H9 (cell line): Measurements from ENCODE around the gene KCNMB1. TPM values are rescaled to one million over a fixed set of nuclear protein-coding genes. Genes with fewer than 3 reads are reported as not detected.

ENCODE experiments used
- DNase-seq: peaks from one replicate; pipeline ENCODE4 v3.0.0-alpha.2; 2017
- H2AFZ ChIP-seq: one replicate; pipeline ENCODE4 v1.6.1; 2013; ENCODE audit warnings: mild to moderate bottlenecking, low read length, control low read depth, moderate library complexity
- H2AK5ac ChIP-seq: 2 replicates; pipeline ENCODE4 v1.6.1; 2013; ENCODE audit warnings: low read length, control low read depth, mixed read lengths; ENCODE audit not compliant: insufficient read length
- H2BK120ac ChIP-seq: one replicate; pipeline ENCODE4 v1.6.1; 2013; ENCODE audit warnings: low read depth, mild to moderate bottlenecking, low read length, control low read depth, inconsistent platforms; ENCODE audit not compliant: poor library complexity, severe bottlenecking
- H2BK12ac ChIP-seq: 2 replicates; pipeline ENCODE4 v1.6.1; 2013; ENCODE audit warnings: low read length, control low read depth, mixed read lengths, low read depth; ENCODE audit not compliant: insufficient read length
- H2BK15ac ChIP-seq: 2 replicates; pipeline ENCODE4 v1.6.1; 2013; ENCODE audit warnings: low read depth, low read length, control low read depth
- H2BK20ac ChIP-seq: one replicate; pipeline ENCODE4 v1.6.1; 2013; ENCODE audit warnings: low read depth, mild to moderate bottlenecking, low read length, control low read depth, inconsistent platforms; ENCODE audit not compliant: poor library complexity, severe bottlenecking
- H2BK5ac ChIP-seq: 2 replicates; pipeline ENCODE4 v1.6.1; 2013; ENCODE audit warnings: low read length, control low read depth, mixed read lengths; ENCODE audit not compliant: insufficient read length
- H3K14ac ChIP-seq: 2 replicates; pipeline ENCODE4 v1.6.1; 2013; ENCODE audit warnings: low read length, control low read depth; ENCODE audit not compliant: insufficient read depth
- H3K18ac ChIP-seq: 2 replicates; pipeline ENCODE4 v1.6.1; 2013; ENCODE audit warnings: low read depth, mild to moderate bottlenecking, mixed read lengths, low read length, control low read depth; ENCODE audit not compliant: insufficient read length
- H3K23ac ChIP-seq: 2 replicates; pipeline ENCODE4 v1.6.1; 2013; ENCODE audit warnings: low read length, control low read depth, mixed read lengths, low read depth; ENCODE audit not compliant: insufficient read length
- H3K23me2 ChIP-seq: 2 replicates; pipeline ENCODE4 v1.6.1; 2013; ENCODE audit warnings: low read depth, mild to moderate bottlenecking, mixed read lengths, low read length, control low read depth; ENCODE audit not compliant: insufficient read length, poor library complexity, severe bottlenecking
- H3K27ac ChIP-seq: 2 replicates; pipeline ENCODE4 v1.5.1; 2013; ENCODE audit warnings: low read length, control low read depth, mixed read lengths, low read depth; ENCODE audit not compliant: insufficient read length
- H3K27me3 ChIP-seq: 2 replicates; pipeline ENCODE4 v1.6.1; 2013; ENCODE audit warnings: low read length, control low read depth, inconsistent platforms; ENCODE audit not compliant: insufficient read depth
- H3K4ac ChIP-seq: 2 replicates; pipeline ENCODE4 v1.6.1; 2013; ENCODE audit warnings: low read depth, mild to moderate bottlenecking, control low read depth, inconsistent platforms, low read length, moderate library complexity
- H3K4me1 ChIP-seq: 2 replicates; pipeline ENCODE4 v1.6.1; 2013; ENCODE audit warnings: low read length, control low read depth, inconsistent platforms; ENCODE audit not compliant: insufficient read depth
- H3K4me2 ChIP-seq: 2 replicates; pipeline ENCODE4 v1.6.1; 2013; ENCODE audit warnings: low read length, control low read depth, mixed read lengths; ENCODE audit not compliant: insufficient read length, insufficient read depth
- H3K56ac ChIP-seq: 2 replicates; pipeline ENCODE4 v1.6.1; 2013; ENCODE audit warnings: low read depth, mild to moderate bottlenecking, mixed read lengths, low read length, control low read depth; ENCODE audit not compliant: insufficient read length
- H3K79me1 ChIP-seq: 2 replicates; pipeline ENCODE4 v1.6.1; 2013; ENCODE audit warnings: low read depth, mild to moderate bottlenecking, moderate library complexity, low read length, control low read depth, inconsistent platforms; ENCODE audit not compliant: insufficient read depth, poor library complexity, severe bottlenecking
- H3K79me2 ChIP-seq: 2 replicates; pipeline ENCODE4 v1.6.1; 2013; ENCODE audit warnings: low read length, control low read depth, inconsistent platforms; ENCODE audit not compliant: insufficient read depth
- H3K9ac ChIP-seq: 2 replicates; pipeline ENCODE4 v1.6.1; 2013; ENCODE audit warnings: low read length, control low read depth, mixed read lengths; ENCODE audit not compliant: insufficient read length; ENCODE audit errors: extremely low read depth
- H3K9me3 ChIP-seq: one replicate; pipeline ENCODE4 v1.6.1; 2013; ENCODE audit warnings: low read depth, low read length, inconsistent platforms; ENCODE audit not compliant: control insufficient read depth
- H3T11ph ChIP-seq: one replicate; pipeline ENCODE4 v1.6.1; 2013; ENCODE audit warnings: mild to moderate bottlenecking, low read length, control low read depth, inconsistent platforms
- H4K20me1 ChIP-seq: one replicate; pipeline ENCODE4 v1.6.1; 2013; ENCODE audit not compliant: control insufficient read depth, insufficient read length, insufficient read depth
- H4K5ac ChIP-seq: 2 replicates; pipeline ENCODE4 v1.6.1; 2013; ENCODE audit warnings: low read depth, mild to moderate bottlenecking, mixed read lengths, low read length, control low read depth; ENCODE audit not compliant: insufficient read length
- H4K8ac ChIP-seq: replicated peaks from 2 replicates; pipeline ENCODE4 v1.6.1; 2013; ENCODE audit warnings: low read length, control low read depth, mixed read lengths, low read depth; ENCODE audit not compliant: insufficient read length
- H4K91ac ChIP-seq: 2 replicates; pipeline ENCODE4 v1.6.1; 2013; ENCODE audit warnings: low read depth, mild to moderate bottlenecking, moderate library complexity, mixed read lengths, low read length, control low read depth; ENCODE audit not compliant: insufficient read length
- H3K27ac Mint-ChIP-seq, 3 experiments: 2 replicates in 2 of 3; 3 replicates in 1 of 3; pipeline ENCODE4 v1.8.0; 2020 to 2021; ENCODE audit warnings: mixed read lengths in 3 of 3, mild to moderate bottlenecking in 1 of 3, moderate library complexity in 1 of 3
- H3K27me3 Mint-ChIP-seq: 2 replicates; pipeline ENCODE4 v1.8.0; 2021; ENCODE audit warnings: low read depth, mild to moderate bottlenecking, moderate library complexity, mixed read lengths
- H3K36me3 Mint-ChIP-seq, 3 experiments: 2 replicates in 2 of 3; 3 replicates in 1 of 3; pipeline ENCODE4 v1.8.0; 2020 to 2021; ENCODE audit warnings: low read depth in 3 of 3, mixed read lengths in 3 of 3; ENCODE audit not compliant: insufficient read depth in 1 of 3
- H3K4me1 Mint-ChIP-seq, 2 experiments: 2 replicates each; pipeline ENCODE4 v1.8.0; 2020; ENCODE audit warnings: mixed read lengths in 2 of 2
- H3K4me3 Mint-ChIP-seq, 2 experiments: 2 replicates in 1 of 2; 3 replicates in 1 of 2; pipeline ENCODE4 v1.8.0; 2020 to 2021; ENCODE audit warnings: mild to moderate bottlenecking in 2 of 2, mixed read lengths in 2 of 2, moderate library complexity in 1 of 2
- H3K9me3 Mint-ChIP-seq, 2 experiments: 2 replicates in 1 of 2; 3 replicates in 1 of 2; pipeline ENCODE4 v1.8.0; 2020; ENCODE audit warnings: mild to moderate bottlenecking in 2 of 2, mixed read lengths in 2 of 2, moderate library complexity in 1 of 2
- WGBS: extraction: QIAGEN DNeasy Blood & Tissue Kit; methylation state at CpG from one replicate; pipeline ENCODE4 v1.1.7; 2013; ENCODE audit warnings: missing lambda C conversion rate, low lambda C conversion rate, mixed read lengths; ENCODE audit not compliant: insufficient read length; ENCODE audit errors: extremely low coverage; 5-methylcytosine and 5-hydroxymethylcytosine counted together
- total RNA-seq: library from RNA; stranded (reverse); gene quantifications from 2 replicates; pipeline ENCODE4 v1.2.1, GENCODE V29; 2021
- TF ChIP-seq, protein P1 (sequence below): fragments of 200-600 bp; sonication (generic); conservative IDR thresholded peaks from 3 replicates; pipeline ENCODE4 v1.8.0; 2021; ENCODE audit warnings: antibody characterized with exemption, mild to moderate bottlenecking

KCNMB1 gene
- total RNA-seq, 1 experiment from 2014 or later: 0.28 TPM

DNA sequence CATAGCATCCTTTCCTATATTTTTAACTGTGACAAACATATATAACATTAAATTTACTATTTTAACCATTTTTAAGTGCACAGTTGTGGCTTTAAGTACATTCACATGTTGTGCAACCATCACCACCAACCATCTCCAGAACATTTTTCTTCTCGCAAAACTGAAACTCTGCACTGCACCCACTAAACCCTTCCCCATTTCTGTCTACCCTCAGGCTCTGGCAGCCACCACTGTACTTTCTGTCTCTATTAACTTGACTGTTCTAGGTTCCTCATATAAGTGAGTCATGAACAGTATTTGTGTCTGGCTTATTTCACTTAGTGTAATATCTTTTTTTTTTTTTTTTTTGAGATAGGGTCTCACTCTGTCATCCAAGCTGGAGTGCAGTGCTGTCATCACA, 25.5 kb downstream of the KCNMB1 start:
- H3K9me3 ChIP-seq: no peaks in the 10 kb centered on the region
- no peaks in the 10 kb centered on the region for H3K79me1 ChIP-seq
- no CpG with 5 or more reads among the region's 1 CpG for WGBS
- no peak overlapping the region for H4K5ac ChIP-seq
- H4K91ac ChIP-seq: no peak overlapping the region
- no peak overlapping the region for H3T11ph ChIP-seq
- H3K9ac ChIP-seq: no peak overlapping the region
- no peak overlapping the region for H2BK5ac ChIP-seq
- no peak overlapping the region for H3K4me2 ChIP-seq
- H3K23me2 ChIP-seq: no peaks in the 10 kb centered on the region
- no peak overlapping the region for H4K8ac ChIP-seq
- Mint-ChIP-seq H3K36me3 (no peaks in the 10 kb centered on the region; a peak in 1 of 7 replicates), H3K4me3 (no peak overlapping the region), H3K27me3 (peaks cover 3% of the 10 kb centered on the region), H3K4me1 (peaks cover 7 to 20% of the 10 kb centered on the region in 2 experiments), H3K27ac (no peak overlapping the region), H3K9me3 (no peaks in the 10 kb centered on the region; a peak in 1 of 5 replicates)
- no peak overlapping the region for H2BK20ac ChIP-seq
- H3K56ac ChIP-seq: no peak overlapping the region
- no peak overlapping the region for H3K14ac ChIP-seq
- no peaks in the 10 kb centered on the region for H3K79me2 ChIP-seq
- DNase-seq: no peak
- no peak overlapping the region for H3K18ac ChIP-seq
- no peak overlapping the region for H2AK5ac ChIP-seq
- no peak overlapping the region for H2BK15ac ChIP-seq
- H2BK120ac ChIP-seq: no peak overlapping the region
- no peaks in the 10 kb centered on the region; the same call in 1 of the 2 replicates for H3K27me3 ChIP-seq
- no peak overlapping the region for H2AFZ ChIP-seq
- no peaks in the 10 kb centered on the region for H3K4me1 ChIP-seq
- TF ChIP-seq, protein P1, sequence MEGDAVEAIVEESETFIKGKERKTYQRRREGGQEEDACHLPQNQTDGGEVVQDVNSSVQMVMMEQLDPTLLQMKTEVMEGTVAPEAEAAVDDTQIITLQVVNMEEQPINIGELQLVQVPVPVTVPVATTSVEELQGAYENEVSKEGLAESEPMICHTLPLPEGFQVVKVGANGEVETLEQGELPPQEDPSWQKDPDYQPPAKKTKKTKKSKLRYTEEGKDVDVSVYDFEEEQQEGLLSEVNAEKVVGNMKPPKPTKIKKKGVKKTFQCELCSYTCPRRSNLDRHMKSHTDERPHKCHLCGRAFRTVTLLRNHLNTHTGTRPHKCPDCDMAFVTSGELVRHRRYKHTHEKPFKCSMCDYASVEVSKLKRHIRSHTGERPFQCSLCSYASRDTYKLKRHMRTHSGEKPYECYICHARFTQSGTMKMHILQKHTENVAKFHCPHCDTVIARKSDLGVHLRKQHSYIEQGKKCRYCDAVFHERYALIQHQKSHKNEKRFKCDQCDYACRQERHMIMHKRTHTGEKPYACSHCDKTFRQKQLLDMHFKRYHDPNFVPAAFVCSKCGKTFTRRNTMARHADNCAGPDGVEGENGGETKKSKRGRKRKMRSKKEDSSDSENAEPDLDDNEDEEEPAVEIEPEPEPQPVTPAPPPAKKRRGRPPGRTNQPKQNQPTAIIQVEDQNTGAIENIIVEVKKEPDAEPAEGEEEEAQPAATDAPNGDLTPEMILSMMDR: no peak
- H3K4ac ChIP-seq: no peak overlapping the region
- H4K20me1 ChIP-seq: no peaks in the 10 kb centered on the region
- H2BK12ac ChIP-seq: no peak overlapping the region
- H3K23ac ChIP-seq: no peak overlapping the region
- H3K27ac ChIP-seq: no peak overlapping the region
